NCI-H345 treated with DMSO at 0.1 percent for 48 hours (cell line): ENCODE data around the gene CDC14A.

Experiments
- DNase-seq: peaks from one replicate; lab custom pipeline; 2025; ENCODE audit not compliant: unreplicated experiment; lab: John Stamatoyannopoulos, UW

Gene CDC14A

DNA sequence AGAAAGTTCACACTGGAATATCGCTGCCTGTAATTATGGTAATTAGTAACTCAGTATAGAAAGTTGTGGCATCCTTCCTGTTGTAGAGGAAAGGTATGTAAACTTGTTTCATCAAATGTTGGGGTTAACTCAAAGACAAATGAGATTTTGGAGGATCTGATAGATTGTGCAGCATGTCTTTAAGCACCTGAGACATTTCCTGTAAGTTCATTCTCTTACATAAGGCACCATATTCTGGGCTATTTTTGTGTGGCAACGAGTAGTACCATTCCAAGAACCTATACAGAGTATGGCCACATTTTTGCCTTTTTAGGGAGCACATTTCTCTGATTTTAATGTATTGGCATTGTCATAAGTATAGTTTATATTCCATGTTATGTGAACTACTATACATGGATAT, 88.8 kb downstream of the CDC14A start:
- DNase-seq = no peak

DNA sequence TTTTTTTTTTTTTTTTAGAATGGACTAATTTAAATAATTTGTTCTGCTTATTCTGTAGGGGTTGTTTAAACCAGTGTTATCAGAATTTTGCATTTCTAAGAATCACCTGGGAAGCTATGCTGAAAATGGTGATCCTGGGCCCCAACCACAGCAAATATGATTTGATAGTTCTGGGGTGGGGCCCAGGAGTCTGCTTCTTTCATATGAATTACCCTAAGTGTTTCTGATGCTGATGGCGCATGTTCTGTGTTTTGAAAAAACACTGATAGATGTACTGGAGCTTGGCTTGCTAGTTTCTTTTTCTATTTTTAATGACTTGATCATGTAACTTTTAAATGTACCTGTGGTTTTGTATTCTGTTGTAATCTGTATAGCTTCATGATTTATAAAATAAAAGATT, 89.3 kb downstream of the CDC14A start:
- DNase-seq = no peak

- DNase-seq = no peak
These were observed 91.7 kb downstream of the CDC14A start for GRCh38 chr1:100443811-100444571.

- DNase-seq = no peak
These were observed 93.3 kb downstream of the CDC14A start for GRCh38 chr1:100445565-100445964.

DNA sequence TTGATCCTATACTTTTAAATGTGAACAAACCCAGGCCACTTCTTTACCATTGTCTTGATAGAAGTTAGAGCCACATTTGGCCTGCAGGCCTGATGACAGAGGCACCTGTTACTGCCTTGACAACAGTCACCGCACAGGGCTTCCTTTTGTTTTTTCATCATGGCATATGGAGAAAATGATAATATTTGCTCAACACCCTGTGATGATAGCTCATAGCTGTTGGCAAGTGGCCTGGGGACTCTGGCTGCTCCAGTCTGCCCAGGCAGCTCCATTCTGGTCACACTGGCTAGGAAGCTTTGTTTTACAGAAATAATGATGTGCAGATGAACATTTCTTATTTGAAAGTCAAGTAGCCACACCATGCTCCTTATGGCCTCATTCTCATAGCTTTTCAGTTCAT, 96.1 kb downstream of the CDC14A start:
- peak; percentile 37 for DNase-seq

- DNase-seq = no peak
These were observed 97.2 kb downstream of the CDC14A start for GRCh38 chr1:100449477-100449876.

DNA sequence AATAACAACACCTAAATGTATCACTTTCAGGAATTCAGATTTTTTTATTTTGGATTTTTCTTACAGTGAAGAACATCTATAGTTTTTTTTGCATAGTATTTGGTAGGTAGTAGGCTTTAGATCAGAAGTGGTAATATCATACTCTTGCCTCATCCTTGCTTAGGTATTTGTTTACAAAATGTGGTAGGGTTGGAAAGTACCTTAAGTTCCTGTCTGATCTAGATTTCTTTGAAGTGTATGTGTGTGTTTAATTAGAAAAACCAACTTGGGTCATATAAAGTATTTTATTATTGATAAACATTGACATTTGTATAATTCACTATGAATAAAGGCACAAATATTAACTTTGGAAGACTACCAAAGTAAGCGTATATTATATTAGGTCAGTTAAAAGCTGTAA, 100.3 kb downstream of the CDC14A start:
- no peak for DNase-seq

DNA sequence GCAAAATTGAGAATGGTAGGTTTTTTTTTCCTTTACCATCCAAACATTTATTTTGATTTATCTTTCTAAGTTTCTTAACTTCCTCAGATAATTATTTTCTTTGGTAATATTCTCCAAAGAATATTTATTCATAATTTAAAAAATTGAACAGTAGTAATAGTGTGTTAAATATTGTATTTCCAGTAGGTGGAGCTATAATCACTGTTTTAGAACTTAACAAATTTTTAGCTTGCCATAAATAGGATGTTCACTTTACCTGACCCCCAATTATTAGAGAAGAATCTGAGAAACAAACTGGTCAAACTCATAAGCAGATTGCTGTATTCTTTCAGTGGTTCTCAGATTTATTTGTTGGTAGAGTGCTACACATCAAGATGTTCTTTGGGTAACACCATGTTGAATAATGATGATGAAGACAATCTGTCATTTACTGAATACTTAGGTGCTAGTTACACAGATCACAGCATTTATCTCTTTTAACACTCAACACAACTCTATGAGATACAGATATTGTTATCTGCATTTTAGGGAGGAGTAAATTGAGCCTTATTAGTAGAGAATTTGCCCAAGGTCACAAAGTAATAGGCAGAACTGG, 103.3 kb downstream of the CDC14A start:
- peak; percentile 23 for DNase-seq

DNA sequence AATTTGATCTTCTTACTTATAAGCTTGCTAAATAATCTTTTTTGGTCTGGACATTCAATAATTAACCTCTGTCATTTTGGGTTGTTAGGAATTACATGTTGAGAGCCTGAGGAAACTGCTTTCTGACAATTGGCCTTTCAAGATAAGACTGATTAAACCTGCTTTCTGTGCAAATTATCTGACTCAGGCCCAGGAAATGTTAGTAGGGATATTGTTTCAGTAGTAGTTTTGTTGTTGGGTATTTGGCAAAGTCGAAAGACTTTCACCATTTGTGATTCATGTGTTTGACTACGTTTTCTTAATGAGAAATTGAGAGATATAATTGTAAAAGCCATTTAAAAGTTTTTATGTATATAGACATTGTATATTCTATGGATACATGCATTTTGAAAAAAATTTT, 104.6 kb downstream of the CDC14A start:
- no peak for DNase-seq

GRCh38 chr1:100457683-100458082, 105.4 kb downstream of the CDC14A start:
- no peak for DNase-seq

GRCh38 chr1:100458661-100459357, 106.5 kb downstream of the CDC14A start:
- no peak for DNase-seq

- peak; percentile 38 for DNase-seq
These were observed 107.2 kb downstream of the CDC14A start for GRCh38 chr1:100459358-100460114.

DNA sequence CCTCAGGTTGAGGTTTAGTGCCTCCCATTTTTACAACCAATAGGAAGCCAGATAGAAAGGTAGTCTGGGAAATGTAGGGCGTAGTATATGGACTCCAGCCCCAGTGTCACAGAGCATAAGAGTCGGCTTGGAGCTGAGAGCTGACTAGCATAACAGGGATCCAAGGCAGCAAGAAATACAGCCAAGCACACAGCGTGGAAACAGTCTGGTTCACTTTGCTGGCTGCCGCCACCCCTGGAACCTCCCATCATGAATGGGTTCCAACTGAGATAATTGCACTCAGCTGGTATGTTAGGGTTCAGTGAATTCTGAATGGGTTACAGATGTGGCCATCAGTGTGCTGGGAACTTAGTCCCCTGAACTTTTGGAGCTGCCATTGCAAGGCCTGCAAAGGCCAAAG, 108.9 kb downstream of the CDC14A start:
- no peak for DNase-seq

DNA sequence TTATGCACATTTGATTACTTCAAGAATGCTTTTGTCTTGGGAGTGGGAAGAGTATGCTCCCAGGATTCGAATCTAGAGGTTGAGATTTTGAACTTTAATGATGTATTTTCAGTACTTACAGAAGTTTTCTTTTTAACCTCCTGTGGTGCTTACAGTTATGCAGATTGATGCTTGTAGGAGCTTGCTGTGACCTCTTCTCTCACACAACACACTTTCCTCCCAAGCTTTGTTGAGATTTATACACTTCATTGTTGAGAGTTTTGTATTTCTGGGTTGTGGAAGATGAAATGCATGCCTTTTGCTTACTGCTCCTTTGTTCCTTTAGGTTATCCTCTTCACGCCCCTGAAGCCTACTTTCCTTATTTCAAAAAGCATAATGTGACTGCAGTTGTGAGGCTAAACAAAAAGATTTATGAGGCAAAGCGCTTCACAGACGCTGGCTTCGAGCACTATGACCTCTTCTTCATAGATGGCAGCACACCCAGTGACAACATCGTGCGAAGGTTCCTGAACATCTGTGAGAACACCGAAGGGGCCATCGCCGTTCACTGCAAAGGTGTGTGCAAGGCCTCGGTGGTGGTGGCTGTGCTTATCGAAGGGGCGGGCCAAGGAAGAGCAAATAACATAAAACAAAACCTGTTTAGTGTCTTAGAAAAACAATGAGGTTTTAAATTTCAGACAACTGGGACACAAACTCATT, 110.2 kb downstream of the CDC14A start:
- no peak for DNase-seq

- no peak for DNase-seq
These were observed 111.6 kb downstream of the CDC14A start for GRCh38 chr1:100463791-100464424.

DNA sequence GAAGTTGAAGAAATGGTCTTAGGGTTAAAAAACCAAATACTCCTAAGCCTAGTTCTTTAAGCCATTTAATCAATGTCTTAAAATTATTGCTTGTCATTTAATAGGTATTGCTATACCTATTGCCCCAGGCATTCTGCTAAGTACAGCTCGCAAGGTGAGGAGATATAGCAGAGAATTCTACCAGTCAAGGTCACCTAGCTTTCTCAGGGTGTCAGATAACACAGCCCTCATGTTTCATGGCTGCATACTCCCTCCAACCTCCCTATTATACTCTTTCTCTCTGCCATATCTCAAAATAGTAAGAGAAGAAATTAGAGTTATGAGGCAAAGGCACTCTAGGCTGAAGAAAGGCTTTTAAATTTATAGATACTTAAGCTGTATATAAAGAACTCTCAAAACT, 117.3 kb downstream of the CDC14A start:
- DNase-seq = no peak

GRCh38 chr1:100474834-100475233, 122.5 kb downstream of the CDC14A start:
- DNase-seq = no peak

DNA sequence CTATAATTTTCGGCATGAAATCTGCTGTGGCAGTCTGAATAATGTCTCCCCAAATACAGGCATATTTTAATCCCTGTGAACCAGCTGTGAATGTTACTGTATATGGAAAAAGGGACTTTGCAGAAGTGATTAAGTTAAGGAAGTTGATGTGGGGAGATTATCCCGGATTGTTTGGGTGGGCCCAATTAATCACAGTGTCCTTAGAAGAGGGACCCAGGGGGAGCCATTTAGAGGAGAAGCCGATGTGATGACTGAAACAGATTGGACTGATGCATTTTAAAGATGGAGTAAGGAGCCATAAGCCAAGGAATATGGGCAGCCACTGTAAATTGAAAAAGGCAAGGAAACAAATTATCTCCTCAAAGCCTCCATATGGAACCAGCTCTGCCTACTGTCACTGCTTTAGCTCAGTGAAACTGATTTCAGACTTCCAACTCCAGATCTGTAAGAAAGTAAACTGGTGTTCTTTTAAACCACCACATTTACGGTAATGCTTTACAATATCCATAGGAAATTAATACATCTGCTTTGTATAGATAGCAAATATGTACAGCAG, 124.5 kb downstream of the CDC14A start:
- DNase-seq = no peak

- DNase-seq = no peak
These were observed 126.5 kb downstream of the CDC14A start for GRCh38 chr1:100478816-100479215.
